ENCODE results near the gene PTPA. TPM values are rescaled to one million over a fixed set of nuclear protein-coding genes. Genes with fewer than 3 reads are reported as not detected.

PTPA gene
- total and polyA plus RNA-seq, 2 donors (not counting 3 experiments of a cell fraction or from before 2014, with no cell fraction given): 97.7 to 121 TPM

DNA sequence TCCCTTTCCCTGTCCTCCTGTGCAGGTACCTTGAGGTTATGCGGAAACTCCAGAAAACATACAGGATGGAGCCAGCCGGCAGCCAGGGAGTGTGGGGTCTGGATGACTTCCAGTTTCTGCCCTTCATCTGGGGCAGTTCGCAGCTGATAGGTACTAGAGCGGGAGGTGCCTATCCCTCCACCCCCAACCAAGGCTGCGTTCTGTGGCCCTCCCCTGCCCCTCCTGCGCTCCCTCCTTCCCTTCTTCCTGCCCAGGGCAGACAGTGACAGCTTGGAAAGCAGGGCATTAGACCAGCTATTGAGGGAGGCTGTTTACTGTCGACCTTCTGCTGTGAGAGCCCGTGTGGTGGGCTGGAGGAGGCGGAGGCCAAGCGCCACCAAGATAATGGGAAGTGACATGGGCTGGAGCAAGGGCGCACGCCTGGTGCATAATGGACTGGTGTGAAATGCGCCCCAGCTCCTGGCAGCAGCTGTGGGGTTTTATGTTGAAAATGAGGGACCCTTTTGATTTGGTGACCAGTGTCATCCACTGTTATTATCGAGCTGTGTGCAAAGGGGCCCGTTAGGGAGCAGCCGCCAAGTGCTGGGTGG, 25.3 kb downstream of the PTPA start:
- Histone ChIP-seq H3K27me3 (ENCODE audit: control insufficient read depth in 2 of 2, insufficient read depth in 2 of 2, low read length in 2 of 2) (no peaks in the 10 kb centered on the region), H3K4me3 (replicated peaks in 1 of 3; ENCODE audit: insufficient read depth in 1 of 3, low read depth in 1 of 3, low read length in 3 of 3) (no peak overlapping the region), H3K9ac (replicated peaks; ENCODE audit: extremely low read depth, insufficient read depth, low read length) (no peak overlapping the region), H3K79me2 (ENCODE audit: control insufficient read depth, insufficient read depth, low read length) (no peaks in the 10 kb centered on the region), H3K27ac (ENCODE audit: insufficient read depth, low read depth, low read length) (no peak overlapping the region), H3K36me3 (ENCODE audit: control insufficient read depth in 2 of 2, extremely low read depth in 1 of 2, insufficient read depth in 2 of 2, low read length in 2 of 2) (peaks cover 6 to 13% of the 10 kb centered on the region in 2 experiments), H3K9me1 (replicated peaks; ENCODE audit: control insufficient read depth, extremely low read depth, insufficient read depth, low read length) (no peaks in the 10 kb centered on the region), H4K20me1 (replicated peaks; ENCODE audit: control insufficient read depth, extremely low read depth, insufficient read depth, low read length) (no peaks in the 10 kb centered on the region), H3K9me3 (replicated peaks; ENCODE audit: control insufficient read depth, insufficient read depth, low read length) (no peaks in the 10 kb centered on the region), H2AFZ (ENCODE audit: low read depth, low read length) (no peak overlapping the region), H3K4me1 (ENCODE audit: control insufficient read depth, extremely low read depth, insufficient read depth, low read length) (peaks cover 30% of the 10 kb centered on the region), H3K4me2 (ENCODE audit: insufficient read depth, low read length) (no peak overlapping the region)
- dilution Hi-C loops (cut with MboI; ENCODE audit: extremely low pct_ligation_motif_present, low sequenced_read_pairs) (no loop called here), intact Hi-C loops (cut with micrococcal nuclease) (loop anchor here (5.0 kb wide), 1 partner anchor 646 kb away; no protein-coding TSS in a partner anchor)
- TF ChIP-seq GATA2 (IDR thresholded peaks at IDR 0.05; ENCODE audit: insufficient read depth, insufficient read length, low read depth, low read length): no peak
- TF ChIP-seq FOS (IDR thresholded peaks at IDR 0.05; ENCODE audit: borderline replicate concordance, insufficient read depth, low read length): no peak
- TF ChIP-seq EZH2 (IDR thresholded peaks at IDR 0.05; ENCODE audit: borderline replicate concordance, low read depth, low read length, severe bottlenecking): no peak
- TF ChIP-seq POLR2A (IDR thresholded peaks at IDR 0.05; ENCODE audit: low read depth, low read length): no peak
- TF ChIP-seq MYC (IDR thresholded peaks at IDR 0.05; ENCODE audit: low read depth, low read length): no peak
- no peak for TF ChIP-seq JUN (IDR thresholded peaks at IDR 0.05; ENCODE audit: borderline replicate concordance, insufficient read depth, insufficient read length, low read depth)
- TF ChIP-seq, protein P1, sequence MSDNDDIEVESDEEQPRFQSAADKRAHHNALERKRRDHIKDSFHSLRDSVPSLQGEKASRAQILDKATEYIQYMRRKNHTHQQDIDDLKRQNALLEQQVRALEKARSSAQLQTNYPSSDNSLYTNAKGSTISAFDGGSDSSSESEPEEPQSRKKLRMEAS (IDR thresholded peaks at IDR 0.05; ENCODE audit: insufficient read depth, insufficient read length): no peak
- TF ChIP-seq, protein P2, sequence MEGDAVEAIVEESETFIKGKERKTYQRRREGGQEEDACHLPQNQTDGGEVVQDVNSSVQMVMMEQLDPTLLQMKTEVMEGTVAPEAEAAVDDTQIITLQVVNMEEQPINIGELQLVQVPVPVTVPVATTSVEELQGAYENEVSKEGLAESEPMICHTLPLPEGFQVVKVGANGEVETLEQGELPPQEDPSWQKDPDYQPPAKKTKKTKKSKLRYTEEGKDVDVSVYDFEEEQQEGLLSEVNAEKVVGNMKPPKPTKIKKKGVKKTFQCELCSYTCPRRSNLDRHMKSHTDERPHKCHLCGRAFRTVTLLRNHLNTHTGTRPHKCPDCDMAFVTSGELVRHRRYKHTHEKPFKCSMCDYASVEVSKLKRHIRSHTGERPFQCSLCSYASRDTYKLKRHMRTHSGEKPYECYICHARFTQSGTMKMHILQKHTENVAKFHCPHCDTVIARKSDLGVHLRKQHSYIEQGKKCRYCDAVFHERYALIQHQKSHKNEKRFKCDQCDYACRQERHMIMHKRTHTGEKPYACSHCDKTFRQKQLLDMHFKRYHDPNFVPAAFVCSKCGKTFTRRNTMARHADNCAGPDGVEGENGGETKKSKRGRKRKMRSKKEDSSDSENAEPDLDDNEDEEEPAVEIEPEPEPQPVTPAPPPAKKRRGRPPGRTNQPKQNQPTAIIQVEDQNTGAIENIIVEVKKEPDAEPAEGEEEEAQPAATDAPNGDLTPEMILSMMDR (IDR thresholded peaks at IDR 0.05; ENCODE audit: extremely low read depth in 1 of 2, insufficient read depth in 1 of 2, low read depth in 1 of 2, low read length in 2 of 2): no peak
- TF ChIP-seq POLR2AphosphoS5 (IDR thresholded peaks at IDR 0.05; ENCODE audit: insufficient read depth, low read depth, low read length): no peak
- no TSS peak for BruUV-seq (replicated peaks)
- ChIA-PET CTCF (interaction anchor here (0.5 to 12.6 kb wide), 5 partner anchors 11 to 488 kb away, joined by 3 to 232 read pairs (median 4); partner anchors contain the start of genes C9orf50 and NTMT1), POLR2A (no interaction called here)
- FAIRE-seq: no peak
- no peak for DNase-seq (ENCODE audit: low read depth, low spot score)

All from endothelial cell of umbilical vein (primary cell).